ENCODE results near the gene MAEA.

Gene MAEA

DNA sequence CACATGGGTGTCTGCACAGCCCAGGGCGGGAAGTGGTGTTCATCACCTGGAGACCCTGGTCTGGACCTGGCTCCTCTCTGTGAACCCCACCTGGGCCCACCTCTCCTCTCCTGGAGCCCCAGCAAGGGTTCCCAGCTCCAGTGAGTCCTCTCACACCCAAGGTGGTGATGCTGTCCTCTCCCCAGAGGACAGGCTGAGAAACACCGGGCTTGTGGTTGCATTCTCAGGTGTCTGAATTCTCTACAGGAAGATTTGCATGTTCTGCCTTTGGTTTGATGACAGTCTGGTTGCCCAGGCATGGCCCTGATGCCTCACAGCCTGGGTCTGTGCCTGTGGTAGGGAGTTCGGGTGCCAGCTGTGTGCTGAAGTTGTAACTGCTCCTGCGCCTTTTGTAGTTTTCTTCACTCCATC, 3.8 kb downstream of the MAEA start:
- Histone ChIP-seq H3K27ac (ENCODE audit: low read length) (no peak overlapping the region), H3K27me3 (ENCODE audit: insufficient read depth, low read length, poor library complexity) (no peaks in the 10 kb centered on the region), H3K9ac (ENCODE audit: low read depth, low read length) (no peak overlapping the region), H2AFZ (ENCODE audit: low read depth, low read length) (no peak overlapping the region), H4K20me1 (ENCODE audit: insufficient read depth, low read length) (peaks cover 72% of the 10 kb centered on the region), H3K4me1 (ENCODE audit: insufficient read depth, low read length) (peaks cover 34% of the 10 kb centered on the region), H3K4me2 (ENCODE audit: insufficient read depth, low read length) (peak overlapping the region; percentile 35; the same call in 1 of the 2 replicates), H3K79me2 (ENCODE audit: insufficient read depth, low read length) (peaks cover 93% of the 10 kb centered on the region), H3K4me3 (ENCODE audit: low read depth in 1 of 2, low read length in 2 of 2) (no peak overlapping the region), H3K9me3 (ENCODE audit: insufficient read depth, low read length, severe bottlenecking) (no peaks in the 10 kb centered on the region), H3K36me3 (ENCODE audit: insufficient read depth, low read length) (peaks cover 36% of the 10 kb centered on the region)
- ATAC-seq (ENCODE audit: insufficient read depth, low read depth) = no peak
- DNase-seq = no peak
- TF ChIP-seq, protein P1, sequence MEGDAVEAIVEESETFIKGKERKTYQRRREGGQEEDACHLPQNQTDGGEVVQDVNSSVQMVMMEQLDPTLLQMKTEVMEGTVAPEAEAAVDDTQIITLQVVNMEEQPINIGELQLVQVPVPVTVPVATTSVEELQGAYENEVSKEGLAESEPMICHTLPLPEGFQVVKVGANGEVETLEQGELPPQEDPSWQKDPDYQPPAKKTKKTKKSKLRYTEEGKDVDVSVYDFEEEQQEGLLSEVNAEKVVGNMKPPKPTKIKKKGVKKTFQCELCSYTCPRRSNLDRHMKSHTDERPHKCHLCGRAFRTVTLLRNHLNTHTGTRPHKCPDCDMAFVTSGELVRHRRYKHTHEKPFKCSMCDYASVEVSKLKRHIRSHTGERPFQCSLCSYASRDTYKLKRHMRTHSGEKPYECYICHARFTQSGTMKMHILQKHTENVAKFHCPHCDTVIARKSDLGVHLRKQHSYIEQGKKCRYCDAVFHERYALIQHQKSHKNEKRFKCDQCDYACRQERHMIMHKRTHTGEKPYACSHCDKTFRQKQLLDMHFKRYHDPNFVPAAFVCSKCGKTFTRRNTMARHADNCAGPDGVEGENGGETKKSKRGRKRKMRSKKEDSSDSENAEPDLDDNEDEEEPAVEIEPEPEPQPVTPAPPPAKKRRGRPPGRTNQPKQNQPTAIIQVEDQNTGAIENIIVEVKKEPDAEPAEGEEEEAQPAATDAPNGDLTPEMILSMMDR (IDR thresholded peaks at IDR 0.05; ENCODE audit: borderline replicate concordance, extremely low read depth, low read length, poor library complexity, severe bottlenecking) = no peak
- TF ChIP-seq EZH2 (IDR thresholded peaks at IDR 0.05; ENCODE audit: borderline replicate concordance, low read depth, low read length, severe bottlenecking) = no peak

DNA sequence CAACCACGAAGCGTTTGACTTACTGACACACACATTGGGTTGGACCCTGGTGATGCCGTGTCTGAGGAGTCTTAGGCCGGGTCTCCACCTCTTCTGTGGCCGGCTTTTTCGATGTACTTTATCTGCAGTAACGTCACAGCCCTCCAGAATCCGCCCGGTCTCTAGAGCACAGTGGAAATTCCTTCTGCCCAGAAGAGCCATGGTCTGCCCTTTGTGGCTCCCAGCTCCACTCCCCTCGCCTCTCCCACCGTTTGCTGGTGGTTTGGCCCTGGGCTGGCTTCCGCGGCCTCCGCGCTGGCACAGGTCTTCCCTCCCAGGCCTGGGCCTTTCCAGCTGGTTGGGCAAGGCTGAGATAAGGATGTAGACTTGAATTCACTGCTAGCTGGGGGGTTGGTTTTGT, 4.3 kb downstream of the MAEA start:
- H3K9ac ChIP-seq (ENCODE audit: low read depth, low read length) = no peak overlapping the region
- H3K4me1 ChIP-seq (ENCODE audit: insufficient read depth, low read length) = peaks cover 30% of the 10 kb centered on the region
- DNase-seq (no peak), ATAC-seq (ENCODE audit: insufficient read depth, low read depth) (no peak)
- peaks cover 95% of the 10 kb centered on the region for H3K79me2 ChIP-seq (ENCODE audit: insufficient read depth, low read length)
- no peaks in the 10 kb centered on the region for H3K9me3 ChIP-seq (ENCODE audit: insufficient read depth, low read length, severe bottlenecking)
- H3K4me3 ChIP-seq (ENCODE audit: low read depth in 1 of 2, low read length in 2 of 2) = no peak overlapping the region
- H4K20me1 ChIP-seq (ENCODE audit: insufficient read depth, low read length) = peaks cover 76% of the 10 kb centered on the region
- H3K27ac ChIP-seq (ENCODE audit: low read length) = no peak overlapping the region
- H3K4me2 ChIP-seq (ENCODE audit: insufficient read depth, low read length) = peak overlapping the region; percentile 35; the same call in 1 of the 2 replicates
- no peak for TF ChIP-seq EZH2 (IDR thresholded peaks at IDR 0.05; ENCODE audit: borderline replicate concordance, low read depth, low read length, severe bottlenecking)
- TF ChIP-seq, protein P1 (IDR thresholded peaks at IDR 0.05; ENCODE audit: borderline replicate concordance, extremely low read depth, low read length, poor library complexity, severe bottlenecking) = no peak
- peaks cover 39% of the 10 kb centered on the region for H3K36me3 ChIP-seq (ENCODE audit: insufficient read depth, low read length)
- H3K27me3 ChIP-seq (ENCODE audit: insufficient read depth, low read length, poor library complexity) = no peaks in the 10 kb centered on the region
- no peak overlapping the region for H2AFZ ChIP-seq (ENCODE audit: low read depth, low read length)

DNA sequence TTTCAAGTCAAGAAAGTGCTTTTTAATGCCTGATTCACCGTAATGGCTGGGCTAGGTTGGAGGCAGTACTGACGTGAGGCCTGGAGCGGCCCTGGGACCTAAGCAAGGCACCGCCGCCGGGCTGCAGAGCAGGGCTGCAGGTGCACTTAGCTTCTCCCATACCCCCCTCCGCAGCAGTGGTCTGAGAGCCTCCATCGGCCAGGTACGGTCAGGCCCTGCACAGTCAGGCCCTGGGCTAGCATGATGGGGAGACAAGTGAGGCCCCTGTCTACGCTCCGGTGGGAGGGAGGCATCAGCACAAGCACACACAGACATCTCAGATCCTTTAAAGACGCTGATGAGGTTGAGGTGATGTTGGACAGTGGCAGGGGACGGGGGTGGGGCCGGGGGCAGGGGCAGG, 4.7 kb downstream of the MAEA start:
- H3K4me1 ChIP-seq (ENCODE audit: insufficient read depth, low read length) = peaks cover 29% of the 10 kb centered on the region
- peaks cover 80% of the 10 kb centered on the region for H4K20me1 ChIP-seq (ENCODE audit: insufficient read depth, low read length)
- H3K9ac ChIP-seq (ENCODE audit: low read depth, low read length) = no peak overlapping the region
- no peaks in the 10 kb centered on the region for H3K27me3 ChIP-seq (ENCODE audit: insufficient read depth, low read length, poor library complexity)
- H2AFZ ChIP-seq (ENCODE audit: low read depth, low read length) = no peak overlapping the region
- H3K9me3 ChIP-seq (ENCODE audit: insufficient read depth, low read length, severe bottlenecking) = no peaks in the 10 kb centered on the region
- no peak for DNase-seq
- peaks cover 95% of the 10 kb centered on the region for H3K79me2 ChIP-seq (ENCODE audit: insufficient read depth, low read length)
- ATAC-seq (ENCODE audit: insufficient read depth, low read depth) = no peak
- peak overlapping the region; percentile 23; the same call in 1 of the 2 replicates for H3K4me2 ChIP-seq (ENCODE audit: insufficient read depth, low read length)
- TF ChIP-seq, protein P1 (IDR thresholded peaks at IDR 0.05; ENCODE audit: borderline replicate concordance, extremely low read depth, low read length, poor library complexity, severe bottlenecking) = no peak
- no peak for TF ChIP-seq EZH2 (IDR thresholded peaks at IDR 0.05; ENCODE audit: borderline replicate concordance, low read depth, low read length, severe bottlenecking)
- H3K4me3 ChIP-seq (ENCODE audit: low read depth in 1 of 2, low read length in 2 of 2) = no peak overlapping the region
- H3K36me3 ChIP-seq (ENCODE audit: insufficient read depth, low read length) = peaks cover 44% of the 10 kb centered on the region
- H3K27ac ChIP-seq (ENCODE audit: low read length) = no peak overlapping the region

DNA sequence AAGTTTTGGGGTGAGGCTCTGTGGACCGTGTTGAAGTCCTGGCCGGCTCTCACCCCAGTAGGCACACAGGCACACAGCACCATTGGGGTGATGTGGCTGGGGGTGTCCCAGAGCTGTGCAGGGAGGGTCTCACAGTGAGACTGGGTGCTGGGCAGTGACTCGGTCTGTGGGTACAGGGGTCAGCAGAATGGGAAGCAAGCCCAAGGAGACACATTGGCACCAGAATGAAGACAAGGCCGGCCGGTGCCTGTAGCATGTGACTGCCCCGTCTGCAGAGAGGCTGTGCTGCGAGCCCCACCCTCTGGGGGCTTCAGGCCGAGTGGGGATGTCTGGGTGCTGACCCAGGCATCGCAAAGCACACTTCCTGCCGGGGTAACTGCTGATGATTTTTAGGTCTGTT, 5.2 kb downstream of the MAEA start:
- no peaks in the 10 kb centered on the region for H3K27me3 ChIP-seq (ENCODE audit: insufficient read depth, low read length, poor library complexity)
- no peak overlapping the region for H3K4me3 ChIP-seq (ENCODE audit: low read depth in 1 of 2, low read length in 2 of 2)
- peaks cover 29% of the 10 kb centered on the region for H3K4me1 ChIP-seq (ENCODE audit: insufficient read depth, low read length)
- no peak for ATAC-seq (ENCODE audit: insufficient read depth, low read depth)
- H3K9me3 ChIP-seq (ENCODE audit: insufficient read depth, low read length, severe bottlenecking) = no peaks in the 10 kb centered on the region
- H2AFZ ChIP-seq (ENCODE audit: low read depth, low read length) = no peak overlapping the region
- peaks cover 84% of the 10 kb centered on the region for H4K20me1 ChIP-seq (ENCODE audit: insufficient read depth, low read length)
- peaks cover 48% of the 10 kb centered on the region for H3K36me3 ChIP-seq (ENCODE audit: insufficient read depth, low read length)
- H3K27ac ChIP-seq (ENCODE audit: low read length) = no peak overlapping the region
- no peak overlapping the region for H3K9ac ChIP-seq (ENCODE audit: low read depth, low read length)
- DNase-seq = no peak
- no peak overlapping the region for H3K4me2 ChIP-seq (ENCODE audit: insufficient read depth, low read length)
- no peak for TF ChIP-seq EZH2 (IDR thresholded peaks at IDR 0.05; ENCODE audit: borderline replicate concordance, low read depth, low read length, severe bottlenecking)
- TF ChIP-seq, protein P1 (IDR thresholded peaks at IDR 0.05; ENCODE audit: borderline replicate concordance, extremely low read depth, low read length, poor library complexity, severe bottlenecking) = no peak
- peaks cover 98% of the 10 kb centered on the region for H3K79me2 ChIP-seq (ENCODE audit: insufficient read depth, low read length)
